ENCODE measurements around the gene TEX19. TPM values are rescaled to one million over a fixed set of nuclear protein-coding genes. Genes with fewer than 3 reads are reported as not detected.

Gene TEX19
- total and polyA plus RNA-seq, 9 of the 15 experiments (the other 6 are each of a cell fraction or from before 2014, with no cell fraction given), result 0.10 to 4.9 (median 1.9) TPM

DNA sequence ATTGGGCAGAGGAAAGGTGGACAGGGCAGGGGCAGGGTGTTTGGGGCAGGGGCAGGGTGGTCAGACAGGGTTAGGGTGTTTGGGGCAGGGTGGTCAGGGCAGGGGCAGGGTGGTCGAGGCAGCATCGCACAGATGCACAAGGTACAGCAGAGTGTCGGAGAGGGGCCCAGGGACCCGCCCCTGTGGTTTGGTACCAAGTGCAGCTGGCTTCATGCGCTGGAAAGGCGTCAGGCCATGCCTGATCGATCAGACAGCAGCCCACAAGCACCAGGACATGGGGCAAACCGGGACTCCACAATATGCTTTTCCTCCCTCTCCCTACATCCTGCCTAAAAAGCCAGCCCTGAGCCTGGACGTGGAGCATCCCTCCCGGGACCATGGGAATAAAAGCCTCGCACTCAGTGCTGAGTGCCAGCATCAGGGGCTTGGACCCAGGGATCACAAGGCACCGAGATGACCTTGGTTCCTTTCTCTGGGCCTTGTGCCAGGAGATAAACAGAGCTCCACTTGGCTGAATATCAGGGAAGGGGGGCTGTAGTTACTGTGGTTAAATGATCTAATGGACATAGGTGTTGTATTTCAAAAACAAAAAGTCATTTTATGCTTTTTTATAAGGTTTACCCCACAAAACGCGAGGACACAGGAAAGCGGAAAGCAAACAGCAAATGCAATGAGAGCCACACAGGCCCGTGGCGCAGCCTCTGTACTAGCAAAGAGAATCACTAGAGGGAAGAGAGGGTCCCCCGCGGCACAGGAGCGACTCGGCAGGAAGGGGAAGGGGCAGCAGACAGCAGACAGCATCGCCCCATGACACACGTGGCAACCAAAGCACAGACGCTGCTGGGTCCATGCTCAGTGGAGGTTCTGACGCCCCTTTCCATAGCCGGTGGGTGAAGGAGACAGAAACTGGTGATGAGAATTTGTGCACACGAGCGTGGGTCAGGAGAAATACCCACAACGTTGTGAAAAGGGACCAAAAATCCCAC lies 53.8 kb downstream of the TEX19 start:
- Histone ChIP-seq H3K9me1 (ENCODE audit: control insufficient read depth, insufficient read depth, low read length) (peaks cover 5% of the 10 kb centered on the region), H3K4me3 (no peak overlapping the region), H2AFZ (ENCODE audit: low read depth, low read length) (no peak overlapping the region), H3K9ac (ENCODE audit: insufficient read depth in 1 of 2, low read depth in 2 of 2, low read length in 2 of 2) (peak overlapping the region in 1 of 2 experiments; percentile 70; a peak in 1 of 4 replicates), H3K79me2 (ENCODE audit: control insufficient read depth, insufficient read depth, low read length) (peaks cover 23% of the 10 kb centered on the region), H3K9me3 (replicated peaks; ENCODE audit: control insufficient read depth, insufficient read depth, low read depth, low read length) (no peaks in the 10 kb centered on the region), H4K20me1 (replicated peaks; ENCODE audit: control insufficient read depth, insufficient read depth, low read length) (peaks cover 13% of the 10 kb centered on the region), H3K4me1 (replicated peaks in 1 of 2; ENCODE audit: control insufficient read depth in 2 of 2, insufficient read depth in 2 of 2, low read length in 2 of 2) (peaks cover 4 to 35% of the 10 kb centered on the region in 2 experiments), H3K36me3 (ENCODE audit: control insufficient read depth, insufficient read depth, low read length) (peaks cover 14% of the 10 kb centered on the region; the same call in 2 of the 3 replicates), H3K27ac (ENCODE audit: extremely low read depth, low read depth, low read length) (no peak overlapping the region), H3K4me2 (ENCODE audit: insufficient read depth, low read length) (no peak overlapping the region), H3K27me3 (ENCODE audit: control insufficient read depth in 2 of 2, insufficient read depth in 2 of 2, low read length in 2 of 2) (no peaks in the 10 kb centered on the region)
- intact Hi-C loops (cut with micrococcal nuclease), result loop anchor here (10.0 kb wide), 1 partner anchor 142 kb away; no protein-coding TSS in a partner anchor
- no TSS peak for BruUV-seq (replicated peaks)
- TF ChIP-seq ZC3H8 (IDR thresholded peaks at IDR 0.05), result no peak
- TF ChIP-seq RFX1 (IDR thresholded peaks at IDR 0.05), result no peak
- TF ChIP-seq MXI1 (IDR thresholded peaks at IDR 0.05; ENCODE audit: low read depth, low read length), result no peak
- TF ChIP-seq ZNF444 (CRISPR knock-in tag; IDR thresholded peaks at IDR 0.05), result no peak
- no peak for TF ChIP-seq BRF1 (IDR thresholded peaks at IDR 0.05; ENCODE audit: borderline replicate concordance, extremely low read depth, insufficient read length)
- no peak for TF ChIP-seq NFXL1 (CRISPR knock-in tag; IDR thresholded peaks at IDR 0.05)
- no peak for TF ChIP-seq MAFF (IDR thresholded peaks at IDR 0.05; ENCODE audit: low read length)
- TF ChIP-seq ZNF324 (CRISPR knock-in tag; IDR thresholded peaks at IDR 0.05), result no peak
- no peak for TF ChIP-seq MLLT1 (IDR thresholded peaks at IDR 0.05)
- no peak for FAIRE-seq
- DNase-seq (ENCODE audit: extremely low read depth in 1 of 4, low spot score in 3 of 4), result no peak
- 80% methylated on average over 19 of the region's 29 CpGs for WGBS (ENCODE audit: insufficient coverage, low coverage, missing lambda C conversion rate)
- POLR2A ChIA-PET, result interaction anchor here (0.6 to 0.7 kb wide), 2 partner anchors 44 to 57 kb away, joined by 3 to 4 read pairs; no protein-coding TSS in a partner anchor
- ATAC-seq, result no peak
- in situ Hi-C loops (cut with MboI), result no loop called here
- CTCF ChIA-PET (ENCODE audit: low intra/inter-chr PET ratio), result no interaction called here

Other genes starting within 250 kb of the TEX19 start
Only the 7 nearest of the 11 such genes appear.
- 26.1 and 39.0 TPM in 2 replicates for gene CSNK1D, start 85.5 kb upstream of the TEX19 start, total RNA-seq (2014; rRNA removed)
- gene CSNK1D, start 85.5 kb upstream of the TEX19 start, total RNA-seq (2014; rRNA removed; fragmentation: Illumina TruSeq; extraction: Trizol), result 35.9 and 41.3 TPM in 2 replicates
- 35.7 and 36.6 TPM in 2 replicates for gene CSNK1D, start 85.5 kb upstream of the TEX19 start, total RNA-seq (2015; rRNA removed; fragmentation: Illumina TruSeq; extraction: Trizol)
- gene CSNK1D, start 85.5 kb upstream of the TEX19 start, total RNA-seq (2021), result 95.3 and 114 TPM in 2 replicates
- gene CSNK1D, start 85.5 kb upstream of the TEX19 start, polyA plus RNA-seq (2011; rRNA removed), result 82.8 and 96.8 TPM in 2 replicates
- 123 and 133 TPM in 2 replicates for gene CSNK1D, start 85.5 kb upstream of the TEX19 start, polyA plus RNA-seq (2014; fragmentation: Illumina TruSeq; extraction: Trizol)
- gene CSNK1D, start 85.5 kb upstream of the TEX19 start, polyA plus RNA-seq (2014; fragmentation: Nextera tagmentation; extraction: Ambion mirVana), result 1 to 10 TPM; 6.5 to 7.4 TPM
- 81.0 and 90.3 TPM in 2 replicates for gene CSNK1D, start 85.5 kb upstream of the TEX19 start, polyA plus RNA-seq (2014; rRNA removed)
- not detected in 2 replicates for gene CD7, start 41.6 kb upstream of the TEX19 start, total RNA-seq (2014; rRNA removed)
- not detected in 2 replicates for gene CD7, start 41.6 kb upstream of the TEX19 start, total RNA-seq (2014; rRNA removed; fragmentation: Illumina TruSeq; extraction: Trizol)
- gene CD7, start 41.6 kb upstream of the TEX19 start, total RNA-seq (2015; rRNA removed; fragmentation: Illumina TruSeq; extraction: Trizol), result not detected in 2 replicates
- gene CD7, start 41.6 kb upstream of the TEX19 start, total RNA-seq (2021), result 0.18 and 0.35 TPM in 2 replicates
- gene CD7, start 41.6 kb upstream of the TEX19 start, polyA plus RNA-seq (2011; rRNA removed), result 0.21 and 0.85 TPM in 2 replicates
- gene CD7, start 41.6 kb upstream of the TEX19 start, polyA plus RNA-seq (2014; fragmentation: Illumina TruSeq; extraction: Trizol), result not detected in 2 replicates
- gene CD7, start 41.6 kb upstream of the TEX19 start, polyA plus RNA-seq (2014; fragmentation: Nextera tagmentation; extraction: Ambion mirVana), result not detected
- gene CD7, start 41.6 kb upstream of the TEX19 start, polyA plus RNA-seq (2014; rRNA removed), result not detected in 2 replicates
- gene SECTM1, start 25.5 kb upstream of the TEX19 start, total RNA-seq (2014; rRNA removed), result 0.18 TPM in 1 of 2 replicates, not detected in the other
- gene SECTM1, start 25.5 kb upstream of the TEX19 start, total RNA-seq (2014; rRNA removed; fragmentation: Illumina TruSeq; extraction: Trizol), result not detected in 2 replicates
- not detected in 2 replicates for gene SECTM1, start 25.5 kb upstream of the TEX19 start, total RNA-seq (2015; rRNA removed; fragmentation: Illumina TruSeq; extraction: Trizol)
- gene SECTM1, start 25.5 kb upstream of the TEX19 start, total RNA-seq (2021), result 0.11 TPM in 1 of 2 replicates, not detected in the other
- 0.19 and 0.46 TPM in 2 replicates for gene SECTM1, start 25.5 kb upstream of the TEX19 start, polyA plus RNA-seq (2011; rRNA removed)
- gene SECTM1, start 25.5 kb upstream of the TEX19 start, polyA plus RNA-seq (2014; fragmentation: Illumina TruSeq; extraction: Trizol), result 0.15 TPM in 1 of 2 replicates, not detected in the other
- gene SECTM1, start 25.5 kb upstream of the TEX19 start, polyA plus RNA-seq (2014; fragmentation: Nextera tagmentation; extraction: Ambion mirVana), result not detected
- not detected in 2 replicates for gene SECTM1, start 25.5 kb upstream of the TEX19 start, polyA plus RNA-seq (2014; rRNA removed)
- gene UTS2R, start 12.5 kb downstream of the TEX19 start, total RNA-seq (2014; rRNA removed), result not detected in 2 replicates
- not detected in 2 replicates for gene UTS2R, start 12.5 kb downstream of the TEX19 start, total RNA-seq (2014; rRNA removed; fragmentation: Illumina TruSeq; extraction: Trizol)
- not detected in 2 replicates for gene UTS2R, start 12.5 kb downstream of the TEX19 start, total RNA-seq (2015; rRNA removed; fragmentation: Illumina TruSeq; extraction: Trizol)
- 0.22 TPM in 1 of 2 replicates, not detected in the other for gene UTS2R, start 12.5 kb downstream of the TEX19 start, total RNA-seq (2021)
- gene UTS2R, start 12.5 kb downstream of the TEX19 start, polyA plus RNA-seq (2011; rRNA removed), result not detected in 2 replicates
- gene UTS2R, start 12.5 kb downstream of the TEX19 start, polyA plus RNA-seq (2014; fragmentation: Illumina TruSeq; extraction: Trizol), result not detected in 2 replicates
- gene UTS2R, start 12.5 kb downstream of the TEX19 start, polyA plus RNA-seq (2014; fragmentation: Nextera tagmentation; extraction: Ambion mirVana), result not detected
- not detected in 2 replicates for gene UTS2R, start 12.5 kb downstream of the TEX19 start, polyA plus RNA-seq (2014; rRNA removed)
- gene HEXD, start 59.1 kb downstream of the TEX19 start, total RNA-seq (2014; rRNA removed), result 10.5 and 12.3 TPM in 2 replicates
- 5.3 and 6.7 TPM in 2 replicates for gene HEXD, start 59.1 kb downstream of the TEX19 start, total RNA-seq (2014; rRNA removed; fragmentation: Illumina TruSeq; extraction: Trizol)
- 8.3 and 10.0 TPM in 2 replicates for gene HEXD, start 59.1 kb downstream of the TEX19 start, total RNA-seq (2015; rRNA removed; fragmentation: Illumina TruSeq; extraction: Trizol)
- gene HEXD, start 59.1 kb downstream of the TEX19 start, total RNA-seq (2021), result 16.9 and 17.5 TPM in 2 replicates
- 20.0 and 22.3 TPM in 2 replicates for gene HEXD, start 59.1 kb downstream of the TEX19 start, polyA plus RNA-seq (2011; rRNA removed)
- 8.7 and 10.9 TPM in 2 replicates for gene HEXD, start 59.1 kb downstream of the TEX19 start, polyA plus RNA-seq (2014; fragmentation: Illumina TruSeq; extraction: Trizol)
- gene HEXD, start 59.1 kb downstream of the TEX19 start, polyA plus RNA-seq (2014; fragmentation: Nextera tagmentation; extraction: Ambion mirVana), result 1 to 10 TPM; 1.0 TPM
- gene HEXD, start 59.1 kb downstream of the TEX19 start, polyA plus RNA-seq (2014; rRNA removed), result 21.9 and 25.3 TPM in 2 replicates
- gene OGFOD3, start 59.3 kb downstream of the TEX19 start, total RNA-seq (2014; rRNA removed), result 34.7 and 44.7 TPM in 2 replicates
- gene OGFOD3, start 59.3 kb downstream of the TEX19 start, total RNA-seq (2014; rRNA removed; fragmentation: Illumina TruSeq; extraction: Trizol), result 8.9 and 12.3 TPM in 2 replicates
- gene OGFOD3, start 59.3 kb downstream of the TEX19 start, total RNA-seq (2015; rRNA removed; fragmentation: Illumina TruSeq; extraction: Trizol), result 18.0 and 18.9 TPM in 2 replicates
- gene OGFOD3, start 59.3 kb downstream of the TEX19 start, total RNA-seq (2021), result 40.5 and 43.6 TPM in 2 replicates
- gene OGFOD3, start 59.3 kb downstream of the TEX19 start, polyA plus RNA-seq (2011; rRNA removed), result 23.8 and 31.8 TPM in 2 replicates
- gene OGFOD3, start 59.3 kb downstream of the TEX19 start, polyA plus RNA-seq (2014; fragmentation: Illumina TruSeq; extraction: Trizol), result 18.3 and 23.3 TPM in 2 replicates
- gene OGFOD3, start 59.3 kb downstream of the TEX19 start, polyA plus RNA-seq (2014; fragmentation: Nextera tagmentation; extraction: Ambion mirVana), result 1 to 10 TPM in 1 of 2 experiments, under 1 TPM in 1; 0.69 to 1.8 TPM
- 33.3 and 34.5 TPM in 2 replicates for gene OGFOD3, start 59.3 kb downstream of the TEX19 start, polyA plus RNA-seq (2014; rRNA removed)
- 51.8 and 54.5 TPM in 2 replicates for gene CYBC1, start 91.5 kb downstream of the TEX19 start, total RNA-seq (2014; rRNA removed)
- 29.5 and 35.8 TPM in 2 replicates for gene CYBC1, start 91.5 kb downstream of the TEX19 start, total RNA-seq (2014; rRNA removed; fragmentation: Illumina TruSeq; extraction: Trizol)
- gene CYBC1, start 91.5 kb downstream of the TEX19 start, total RNA-seq (2015; rRNA removed; fragmentation: Illumina TruSeq; extraction: Trizol), result 47.8 and 50.1 TPM in 2 replicates
- 71.4 and 71.8 TPM in 2 replicates for gene CYBC1, start 91.5 kb downstream of the TEX19 start, total RNA-seq (2021)
- gene CYBC1, start 91.5 kb downstream of the TEX19 start, polyA plus RNA-seq (2011; rRNA removed), result 49.9 TPM in 2 replicates
- gene CYBC1, start 91.5 kb downstream of the TEX19 start, polyA plus RNA-seq (2014; fragmentation: Illumina TruSeq; extraction: Trizol), result 68.5 and 74.8 TPM in 2 replicates
- 1 to 10 TPM; 1.3 to 3.8 TPM for gene CYBC1, start 91.5 kb downstream of the TEX19 start, polyA plus RNA-seq (2014; fragmentation: Nextera tagmentation; extraction: Ambion mirVana)
- 64.3 and 64.8 TPM in 2 replicates for gene CYBC1, start 91.5 kb downstream of the TEX19 start, polyA plus RNA-seq (2014; rRNA removed)